WTC11 (cell line): ENCODE measurements around the gene PCNA. TPM values are rescaled to one million over a fixed set of nuclear protein-coding genes. Genes with fewer than 3 reads are reported as not detected.

Experiments used
- ATAC-seq: fragments of 200-7000 bp; cut with Tn5 transposase; 2 replicates; pipeline ENCODE4 v1.10.0; 2021; ENCODE audit warnings: mild to moderate bottlenecking, moderate library complexity
- CTCF ChIA-PET: fragments of 300-600 bp; sonication (Branson Sonifier 250); formaldehyde crosslinking; loops from one replicate; lab custom pipeline; 2021; ENCODE audit warnings: antibody characterized with exemption; lab: Charles Lee
- POLR2A ChIA-PET: fragments of 350-600 bp; sonication (Branson Sonifier 250); formaldehyde crosslinking; loops from one replicate; lab custom pipeline; 2021; ENCODE audit warnings: antibody characterized with exemption; lab: Charles Lee
- DNase-seq: peaks from one replicate; pipeline ENCODE4 v3.0.0; 2021; ENCODE audit warnings: low spot score
- H3K27ac Mint-ChIP-seq: 2 replicates; pipeline ENCODE4 v1.8.0; 2021; ENCODE audit warnings: mixed read lengths
- H3K27me3 Mint-ChIP-seq: 2 replicates; pipeline ENCODE4 v1.8.0; 2021; ENCODE audit warnings: low read depth, mild to moderate bottlenecking, moderate library complexity, mixed read lengths
- H3K36me3 Mint-ChIP-seq: 2 replicates; pipeline ENCODE4 v1.8.0; 2021; ENCODE audit warnings: mixed read lengths
- H3K4me1 Mint-ChIP-seq: 2 replicates; pipeline ENCODE4 v1.8.0; 2022; ENCODE audit warnings: mixed read lengths
- H3K4me3 Mint-ChIP-seq: 2 replicates; pipeline ENCODE4 v1.8.0; 2021; ENCODE audit warnings: mild to moderate bottlenecking, moderate library complexity, mixed read lengths
- H3K9me3 Mint-ChIP-seq: 2 replicates; pipeline ENCODE4 v1.8.0; 2021; ENCODE audit warnings: mixed read lengths
- AFF4 ChIP-seq: sonication (generic); formaldehyde crosslinking; IDR thresholded peaks from 2 replicates; pipeline ENCODE4 v1.8.1; 2023; ENCODE audit warnings: mild to moderate bottlenecking, missing genetic modification reagents, borderline replicate concordance
- CDX4 ChIP-seq: fragments of 250-450 bp; sonication (Bioruptor Pico); IDR thresholded peaks from 2 replicates; pipeline ENCODE4 v1.9.0; 2021; ENCODE audit warnings: moderate library complexity, mild to moderate bottlenecking, inconsistent platforms, borderline replicate concordance
- CTCF ChIP-seq: fragments of 200-600 bp; IDR thresholded peaks from 2 replicates; pipeline ENCODE4 v1.8.0; 2022; ENCODE audit warnings: antibody characterized with exemption
- MXD4 ChIP-seq: fragments of 250-450 bp; sonication (Bioruptor Pico); IDR thresholded peaks from 2 replicates; pipeline ENCODE4 v1.8.0; 2021; ENCODE audit warnings: mild to moderate bottlenecking, moderate library complexity, borderline replicate concordance
- NR2C2 ChIP-seq: sonication (generic); formaldehyde crosslinking; IDR thresholded peaks from 2 replicates; pipeline ENCODE4 v1.8.0; 2022; ENCODE audit warnings: mild to moderate bottlenecking, missing genetic modification reagents
- RORB ChIP-seq: fragments of 250-450 bp; sonication (Bioruptor Pico); IDR thresholded peaks from 2 replicates; pipeline ENCODE4 v1.9.0; 2021; ENCODE audit warnings: mild to moderate bottlenecking
- SMAD4 ChIP-seq: sonication (generic); formaldehyde crosslinking; IDR thresholded peaks from 2 replicates; pipeline ENCODE4 v1.8.0; 2022; ENCODE audit warnings: mild to moderate bottlenecking, missing genetic modification reagents
- SOX15 ChIP-seq: fragments of 250-450 bp; sonication (Bioruptor Pico); IDR thresholded peaks from 2 replicates; pipeline ENCODE4 v1.9.0; 2021; ENCODE audit warnings: mild to moderate bottlenecking
- SP1 ChIP-seq: sonication (generic); formaldehyde crosslinking; conservative IDR thresholded peaks from 2 replicates; pipeline ENCODE4 v1.8.1; 2022; ENCODE audit warnings: missing genetic modification reagents
- TCF7 ChIP-seq: sonication (generic); formaldehyde crosslinking; IDR thresholded peaks from 2 replicates; pipeline ENCODE4 v1.8.0; 2022; ENCODE audit warnings: mild to moderate bottlenecking, low read depth, missing genetic modification reagents, moderate library complexity
- USF2 ChIP-seq: sonication (generic); formaldehyde crosslinking; IDR thresholded peaks from 2 replicates; pipeline ENCODE4 v1.8.1; 2023; ENCODE audit warnings: mild to moderate bottlenecking, missing genetic modification reagents, moderate library complexity
- ZNF121 ChIP-seq: sonication (generic); formaldehyde crosslinking; IDR thresholded peaks from 2 replicates; pipeline ENCODE4 v1.8.0; 2023; ENCODE audit warnings: missing genetic modification reagents
- ZNF416 ChIP-seq: fragments of 250-450 bp; sonication (Bioruptor Pico); IDR thresholded peaks from 2 replicates; pipeline ENCODE4 v1.9.0; 2021; ENCODE audit warnings: mild to moderate bottlenecking, inconsistent platforms
- ZNF425 ChIP-seq: fragments of 250-450 bp; sonication (Bioruptor Pico); conservative IDR thresholded peaks from 2 replicates; pipeline ENCODE4 v1.9.0; 2021; ENCODE audit warnings: mild to moderate bottlenecking
- total RNA-seq: library from RNA; stranded (reverse); gene quantifications from 3 replicates; pipeline ENCODE4 v1.2.3, GENCODE V29; 2021
- TF ChIP-seq, protein P1 (sequence below): sonication (generic); formaldehyde crosslinking; IDR thresholded peaks from 2 replicates; pipeline ENCODE4 v1.8.1; 2022; ENCODE audit warnings: mild to moderate bottlenecking, missing genetic modification reagents, moderate library complexity, borderline replicate concordance
- TF ChIP-seq, protein P2 (sequence below): sonication (generic); formaldehyde crosslinking; IDR thresholded peaks from 2 replicates; pipeline ENCODE4 v1.8.1; 2022; ENCODE audit warnings: low read depth, missing genetic modification reagents, borderline replicate concordance
- TF ChIP-seq, protein P3 (sequence below): fragments of 250-450 bp; sonication (Bioruptor Pico); IDR thresholded peaks from 2 replicates; pipeline ENCODE4 v1.9.0; 2021; ENCODE audit warnings: mild to moderate bottlenecking
- TF ChIP-seq, protein P4 (sequence below): sonication (generic); formaldehyde crosslinking; IDR thresholded peaks from 2 replicates; pipeline ENCODE4 v1.8.0; 2022; ENCODE audit warnings: mild to moderate bottlenecking, missing genetic modification reagents

Gene PCNA
- total RNA-seq, 1 experiment from 2014 or later = 262 TPM

- CTCF ChIA-PET = interaction anchor here (2.4 to 3.4 kb wide), 2 partner anchors 9 to 57 kb away, joined by 11 to 13 read pairs; partner anchors contain the start of gene CDS2
Observed at GRCh38 chr20:5135363-5136012, 15.7 kb upstream of the PCNA start.

GRCh38 chr20:5133998-5134397 is 14.2 kb upstream of the PCNA start:
- POLR2A ChIA-PET = no interaction called here
- H3K36me3 Mint-ChIP-seq = no peaks in the 10 kb centered on the region
- CTCF ChIA-PET = interaction anchor here (3.4 kb wide), 1 partner anchor 58 kb away, joined by 11 read pairs; no protein-coding TSS in a partner anchor
- no peak overlapping the region for H3K27ac Mint-ChIP-seq
- H3K9me3 Mint-ChIP-seq = no peaks in the 10 kb centered on the region
- H3K4me3 Mint-ChIP-seq = no peak overlapping the region
- no peak for ATAC-seq
- peaks cover 5% of the 10 kb centered on the region for H3K4me1 Mint-ChIP-seq
- no peaks in the 10 kb centered on the region for H3K27me3 Mint-ChIP-seq
- DNase-seq = no peak
- no peak for TF ChIP-seq CTCF
- TF ChIP-seq, protein P1, sequence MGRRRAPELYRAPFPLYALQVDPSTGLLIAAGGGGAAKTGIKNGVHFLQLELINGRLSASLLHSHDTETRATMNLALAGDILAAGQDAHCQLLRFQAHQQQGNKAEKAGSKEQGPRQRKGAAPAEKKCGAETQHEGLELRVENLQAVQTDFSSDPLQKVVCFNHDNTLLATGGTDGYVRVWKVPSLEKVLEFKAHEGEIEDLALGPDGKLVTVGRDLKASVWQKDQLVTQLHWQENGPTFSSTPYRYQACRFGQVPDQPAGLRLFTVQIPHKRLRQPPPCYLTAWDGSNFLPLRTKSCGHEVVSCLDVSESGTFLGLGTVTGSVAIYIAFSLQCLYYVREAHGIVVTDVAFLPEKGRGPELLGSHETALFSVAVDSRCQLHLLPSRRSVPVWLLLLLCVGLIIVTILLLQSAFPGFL = no peak
- TF ChIP-seq, protein P2, sequence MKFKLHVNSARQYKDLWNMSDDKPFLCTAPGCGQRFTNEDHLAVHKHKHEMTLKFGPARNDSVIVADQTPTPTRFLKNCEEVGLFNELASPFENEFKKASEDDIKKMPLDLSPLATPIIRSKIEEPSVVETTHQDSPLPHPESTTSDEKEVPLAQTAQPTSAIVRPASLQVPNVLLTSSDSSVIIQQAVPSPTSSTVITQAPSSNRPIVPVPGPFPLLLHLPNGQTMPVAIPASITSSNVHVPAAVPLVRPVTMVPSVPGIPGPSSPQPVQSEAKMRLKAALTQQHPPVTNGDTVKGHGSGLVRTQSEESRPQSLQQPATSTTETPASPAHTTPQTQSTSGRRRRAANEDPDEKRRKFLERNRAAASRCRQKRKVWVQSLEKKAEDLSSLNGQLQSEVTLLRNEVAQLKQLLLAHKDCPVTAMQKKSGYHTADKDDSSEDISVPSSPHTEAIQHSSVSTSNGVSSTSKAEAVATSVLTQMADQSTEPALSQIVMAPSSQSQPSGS (CRISPR knock-in tag) = no peak
- no peak for TF ChIP-seq ZNF121 (CRISPR knock-in tag)
- no peak for TF ChIP-seq ZNF425 (CRISPR knock-in tag)
- TF ChIP-seq ZNF416 (CRISPR knock-in tag) = no peak
- TF ChIP-seq SP1 (CRISPR knock-in tag) = no peak
- TF ChIP-seq SMAD4 (CRISPR knock-in tag) = no peak
- no peak for TF ChIP-seq SOX15
- no peak for TF ChIP-seq CDX4 (CRISPR knock-in tag)
- TF ChIP-seq, protein P3, sequence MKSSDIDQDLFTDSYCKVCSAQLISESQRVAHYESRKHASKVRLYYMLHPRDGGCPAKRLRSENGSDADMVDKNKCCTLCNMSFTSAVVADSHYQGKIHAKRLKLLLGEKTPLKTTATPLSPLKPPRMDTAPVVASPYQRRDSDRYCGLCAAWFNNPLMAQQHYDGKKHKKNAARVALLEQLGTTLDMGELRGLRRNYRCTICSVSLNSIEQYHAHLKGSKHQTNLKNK (CRISPR knock-in tag) = no peak

More at GRCh38 chr20:5135363-5136012, 15.7 kb upstream of the PCNA start:
- Mint-ChIP-seq H3K4me1 (peaks cover 5% of the 10 kb centered on the region), H3K27ac (no peak overlapping the region), H3K27me3 (no peaks in the 10 kb centered on the region), H3K36me3 (no peaks in the 10 kb centered on the region), H3K4me3 (no peak overlapping the region), H3K9me3 (no peaks in the 10 kb centered on the region)
- no peak for ATAC-seq
- POLR2A ChIA-PET = interaction anchor here (0.5 kb wide), 1 partner anchor 59 kb away, joined by 3 read pairs; no protein-coding TSS in a partner anchor
- no peak for DNase-seq
- TF ChIP-seq MXD4 (no peak), ZNF416 (CRISPR knock-in tag) (no peak), USF2 (CRISPR knock-in tag) (no peak), AFF4 (CRISPR knock-in tag) (no peak), NR2C2 (CRISPR knock-in tag) (no peak), RORB (CRISPR knock-in tag) (no peak), TCF7 (no peak)
- TF ChIP-seq, protein P4, sequence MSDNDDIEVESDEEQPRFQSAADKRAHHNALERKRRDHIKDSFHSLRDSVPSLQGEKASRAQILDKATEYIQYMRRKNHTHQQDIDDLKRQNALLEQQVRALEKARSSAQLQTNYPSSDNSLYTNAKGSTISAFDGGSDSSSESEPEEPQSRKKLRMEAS (CRISPR knock-in tag) = no peak
